ENCODE measurements around the gene NME7. TPM values are rescaled to one million over a fixed set of nuclear protein-coding genes. Genes with fewer than 3 reads are reported as not detected.

NME7 gene
- total RNA-seq, 1 experiment from 2014 or later = 13.2 TPM

- no peak overlapping the region for H3K4me2 ChIP-seq (ENCODE audit: insufficient read depth, insufficient read length, low read length)
- H2BK12ac ChIP-seq (ENCODE audit: insufficient read length, low read depth, low read length) = no peak overlapping the region
- H3K23me2 ChIP-seq (ENCODE audit: insufficient read length, low read depth, low read length, poor library complexity, severe bottlenecking) = no peaks in the 10 kb centered on the region
- H4K8ac ChIP-seq (replicated peaks; ENCODE audit: insufficient read length, low read depth, low read length) = no peak overlapping the region
- no peak overlapping the region for H4K91ac ChIP-seq (ENCODE audit: insufficient read length, low read depth, low read length)
- H3K56ac ChIP-seq (ENCODE audit: insufficient read length, low read depth, low read length) = no peak overlapping the region
- H2BK120ac ChIP-seq (ENCODE audit: low read depth, low read length, poor library complexity, severe bottlenecking) = no peak overlapping the region
- H3K23ac ChIP-seq (ENCODE audit: insufficient read length, low read depth, low read length) = no peak overlapping the region
- Mint-ChIP-seq H3K4me1 (peaks cover 6 to 8% of the 10 kb centered on the region in 2 experiments), H3K36me3 (ENCODE audit: insufficient read depth in 1 of 3, low read depth in 3 of 3) (no peaks in the 10 kb centered on the region), H3K27ac (no peak overlapping the region), H3K27me3 (ENCODE audit: low read depth) (no peaks in the 10 kb centered on the region), H3K4me3 (no peak overlapping the region), H3K9me3 (no peaks in the 10 kb centered on the region)
- H3K79me2 ChIP-seq (ENCODE audit: insufficient read depth, low read length) = no peaks in the 10 kb centered on the region
- no peaks in the 10 kb centered on the region for H3K27me3 ChIP-seq (ENCODE audit: insufficient read depth, low read length)
- TF ChIP-seq CTCF (conservative IDR thresholded peaks at IDR 0.05) = no peak
- no peak overlapping the region for H2BK15ac ChIP-seq (ENCODE audit: low read depth, low read length)
- H4K5ac ChIP-seq (ENCODE audit: insufficient read length, low read depth, low read length) = no peak overlapping the region
- H3K79me1 ChIP-seq (ENCODE audit: insufficient read depth, low read depth, low read length, poor library complexity, severe bottlenecking) = no peaks in the 10 kb centered on the region
- no peak overlapping the region for H3K9ac ChIP-seq (ENCODE audit: extremely low read depth, insufficient read length, low read length)
- no peak overlapping the region for H2AK5ac ChIP-seq (ENCODE audit: insufficient read length, low read length)
- H4K20me1 ChIP-seq (ENCODE audit: control insufficient read depth, insufficient read depth, insufficient read length) = no peaks in the 10 kb centered on the region
- no peaks in the 10 kb centered on the region for H3K9me3 ChIP-seq (ENCODE audit: control insufficient read depth, low read depth, low read length)
- H3K14ac ChIP-seq (ENCODE audit: insufficient read depth, low read length) = no peak overlapping the region
- H3K27ac ChIP-seq (ENCODE audit: insufficient read length, low read depth, low read length) = no peak overlapping the region
- no peak overlapping the region for H3T11ph ChIP-seq (ENCODE audit: low read length)
- DNase-seq = no peak
- H3K4me1 ChIP-seq (ENCODE audit: insufficient read depth, low read length) = no peaks in the 10 kb centered on the region
- no CpG with 5 or more reads among the region's 4 CpGs for WGBS (ENCODE audit: extremely low coverage, insufficient read length, low lambda C conversion rate)
- no peak overlapping the region for H3K18ac ChIP-seq (ENCODE audit: insufficient read length, low read depth, low read length)
- H2BK20ac ChIP-seq (ENCODE audit: low read depth, low read length, poor library complexity, severe bottlenecking) = no peak overlapping the region
- no peak overlapping the region for H2BK5ac ChIP-seq (ENCODE audit: insufficient read length, low read length)
- no peak overlapping the region for H3K4ac ChIP-seq (ENCODE audit: low read depth, low read length)
- H2AFZ ChIP-seq (ENCODE audit: low read length) = no peak overlapping the region
These were observed 276.7 kb downstream of the NME7 start for GRCh38 chr1:169090900-169091311.

Data from H9 (cell line).